Brain microvascular endothelial cell (primary cell): ENCODE measurements around the gene ADRA2C.

Experiments used
- DNase-seq: peaks from one replicate; pipeline ENCODE4 v3.0.0-alpha.2; 2020
- H3K27ac ChIP-seq: fragments of 250-450 bp; sonication (Bioruptor Pico); 2 replicates; pipeline ENCODE4 v1.5.1; 2020; ENCODE audit warnings: mild to moderate bottlenecking, moderate library complexity
- H3K27me3 ChIP-seq: fragments of 250-450 bp; sonication (Bioruptor Pico); replicated peaks from 2 replicates; pipeline ENCODE4 v1.5.1; 2020; ENCODE audit warnings: mild to moderate bottlenecking
- H3K36me3 ChIP-seq: fragments of 250-450 bp; sonication (Bioruptor Pico); replicated peaks from 2 replicates; pipeline ENCODE4 v1.5.1; 2020; ENCODE audit warnings: mild to moderate bottlenecking
- H3K4me3 ChIP-seq: 2 replicates; pipeline ENCODE4 v1.5.1; 2011; ENCODE audit warnings: low read depth, mild to moderate bottlenecking, control low read depth, low read length, moderate library complexity
- CTCF ChIP-seq: IDR thresholded peaks from 2 replicates; pipeline ENCODE4 v1.5.1; 2011; ENCODE audit warnings: low read depth, mild to moderate bottlenecking, moderate library complexity, low read length, control low read depth, inconsistent platforms; ENCODE audit errors: missing control alignments
- in situ Hi-C: cut with HindIII; loops from 2 replicates; pipeline ENCODE4 v1.10.0; 2017; ENCODE audit warnings: low sequenced_read_pairs, low pct_ligation_motif_present

The ADRA2C gene

GRCh38 chr4:3777669-3778068 lies 11.5 kb downstream of the ADRA2C start:
- Histone ChIP-seq H3K27ac (no peak overlapping the region), H3K36me3 (no peaks in the 10 kb centered on the region), H3K27me3 (no peaks in the 10 kb centered on the region), H3K4me3 (no peak overlapping the region)
- DNase-seq = no peak
- in situ Hi-C loops = no loop called here
- TF ChIP-seq CTCF = no peak

- Histone ChIP-seq H3K36me3 (no peaks in the 10 kb centered on the region), H3K27ac (no peak overlapping the region), H3K4me3 (no peak overlapping the region), H3K27me3 (no peaks in the 10 kb centered on the region)
- no peak for TF ChIP-seq CTCF
- no peak for DNase-seq
- in situ Hi-C loops = no loop called here
Observed at GRCh38 chr4:3779509-3779908, 13.3 kb downstream of the ADRA2C start.

GRCh38 chr4:3780347-3781171 lies 14.4 kb downstream of the ADRA2C start:
- Histone ChIP-seq H3K4me3 (no peak overlapping the region), H3K36me3 (no peaks in the 10 kb centered on the region), H3K27ac (no peak overlapping the region), H3K27me3 (no peaks in the 10 kb centered on the region)
- TF ChIP-seq CTCF = no peak
- in situ Hi-C loops = no loop called here
- no peak for DNase-seq

- in situ Hi-C loops = no loop called here
- Histone ChIP-seq H3K27me3 (no peaks in the 10 kb centered on the region), H3K36me3 (no peaks in the 10 kb centered on the region), H3K27ac (no peak overlapping the region), H3K4me3 (no peak overlapping the region)
- DNase-seq = no peak
- TF ChIP-seq CTCF = no peak
Observed at GRCh38 chr4:3781193-3781886, 15.2 kb downstream of the ADRA2C start.

GRCh38 chr4:3781997-3782930 lies 16.1 kb downstream of the ADRA2C start:
- no peak overlapping the region for H3K4me3 ChIP-seq
- in situ Hi-C loops = no loop called here
- H3K27ac ChIP-seq = no peak overlapping the region
- H3K27me3 ChIP-seq = no peaks in the 10 kb centered on the region
- H3K36me3 ChIP-seq = no peaks in the 10 kb centered on the region
- TF ChIP-seq CTCF = no peak
- no peak for DNase-seq
